ENCODE data around the gene SPDYE2B. TPM values are rescaled to one million over a fixed set of nuclear protein-coding genes. Genes with fewer than 3 reads are reported as not detected.
"Not testable (repeated sequence)": the region's sequence is repeated elsewhere in the genome, so short reads cannot be mapped to it uniquely, and the experiment has no call there.

SPDYE2B gene
- total and polyA plus RNA-seq, 7 donors = not detected

GRCh38 chr7:102696009-102696408 is 45.9 kb downstream of the SPDYE2B start:
- H3K36me3 ChIP-seq; H3K4me1 ChIP-seq; intact Hi-C loops (cut with DNase I); H3K4me3 ChIP-seq; DNase-seq; H3K27ac ChIP-seq; H3K27me3 ChIP-seq; H3K9me3 ChIP-seq: not testable (repeated sequence)
- 38 to 67% methylated on average over 1 of the region's 2 CpGs for WGBS, 2 donors

DNA sequence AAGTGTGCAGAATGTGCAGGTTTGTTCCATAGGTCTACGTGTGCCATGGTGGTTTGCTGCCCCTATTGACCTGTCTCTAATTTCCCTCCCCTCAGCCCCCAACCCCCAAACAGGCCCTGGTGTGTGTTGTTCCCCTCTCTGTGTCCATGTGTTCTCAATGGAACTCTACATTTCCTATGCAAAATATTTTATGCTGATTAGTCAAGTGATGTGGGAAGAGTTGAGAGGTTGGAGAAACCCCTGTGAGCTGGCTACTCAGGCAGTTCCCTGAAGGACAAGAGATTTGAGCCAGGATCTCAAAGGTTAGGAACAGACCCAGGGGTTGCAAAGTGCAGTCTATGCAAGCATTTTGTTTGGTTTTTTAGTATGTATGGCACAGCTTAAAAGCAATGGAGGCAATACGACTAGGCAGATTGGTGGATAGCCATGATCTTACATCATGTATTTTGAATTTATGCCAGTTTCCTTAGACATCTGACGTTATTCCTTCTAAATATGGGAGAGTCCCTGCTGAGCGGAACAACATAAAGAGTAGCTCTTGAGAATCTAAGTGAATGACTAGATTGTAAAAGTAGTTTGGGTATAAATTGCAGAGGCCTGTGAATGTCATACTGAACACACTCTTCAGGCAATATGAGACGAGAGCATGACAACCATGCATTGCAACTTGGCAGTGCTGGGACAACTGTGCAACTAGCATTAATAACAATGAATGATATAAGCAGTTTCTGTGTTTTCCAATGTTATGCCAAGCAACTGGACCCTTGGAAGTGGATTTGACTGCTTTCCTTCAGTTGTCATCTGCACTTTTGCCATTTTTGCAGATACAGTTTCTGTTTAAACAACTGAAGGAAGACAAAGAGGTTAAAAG is 47.8 kb downstream of the SPDYE2B start:
- H3K36me3 ChIP-seq; DNase-seq; H3K4me1 ChIP-seq; H3K4me3 ChIP-seq; H3K9me3 ChIP-seq; H3K27me3 ChIP-seq; intact Hi-C loops (cut with DNase I); H3K27ac ChIP-seq: not testable (repeated sequence)
- 68 to 84% methylated on average over 5 of the region's 5 CpGs for WGBS, 2 donors

- 51 to 75% methylated on average over 9 of the region's 9 CpGs for WGBS, 2 donors
- H3K4me3 ChIP-seq; intact Hi-C loops (cut with DNase I); DNase-seq; H3K4me1 ChIP-seq; H3K36me3 ChIP-seq; H3K9me3 ChIP-seq; H3K27me3 ChIP-seq; H3K27ac ChIP-seq: not testable (repeated sequence)
Measured at GRCh38 chr7:102698962-102699750, 49.0 kb downstream of the SPDYE2B start.

Small RNA genes within 50 kb of the gene (small RNA-seq; reads per million reads assigned to genes)
- gene AC105052.3 (0 reads per million in 3 donors), gene UPK3BL1 (0 reads per million in 3 donors)

Other genes starting within 250 kb of the SPDYE2B start
- 10 to 100 TPM in 2 of 4 donors, 1 to 10 TPM in 2; 6.4 to 15.8 (median 11.1) TPM for gene ORAI2, start 216.7 kb upstream of the SPDYE2B start, total RNA-seq
- 10 to 100 TPM in 1 of 3 donors, 1 to 10 TPM in 2; 1.4 to 38.7 (median 3.6) TPM for gene ORAI2, start 216.7 kb upstream of the SPDYE2B start, polyA plus RNA-seq
- gene ALKBH4, start 185.5 kb upstream of the SPDYE2B start, total RNA-seq = 10 to 100 TPM in 3 of 4 donors, 1 to 10 TPM in 1; 8.0 to 26.7 (median 15.5) TPM
- gene ALKBH4, start 185.5 kb upstream of the SPDYE2B start, polyA plus RNA-seq = 10 to 100 TPM in 2 of 3 donors, 1 to 10 TPM in 1; 9.2 to 10.2 (median 10.2) TPM
- gene LRWD1, start 185.3 kb upstream of the SPDYE2B start, total RNA-seq = 10 to 100 TPM in 1 of 4 donors, 1 to 10 TPM in 3; 7.2 to 19.4 (median 8.8) TPM
- gene LRWD1, start 185.3 kb upstream of the SPDYE2B start, polyA plus RNA-seq = 10 to 100 TPM; 13.4 to 18.8 (median 16.2) TPM
- 10 to 100 TPM in 3 of 4 donors, 1 to 10 TPM in 1; 9.9 to 29.3 (median 20.5) TPM for gene POLR2J, start 171.4 kb upstream of the SPDYE2B start, total RNA-seq
- gene POLR2J, start 171.4 kb upstream of the SPDYE2B start, polyA plus RNA-seq = 100 to 1,000 TPM in 2 of 3 donors, 10 to 100 TPM in 1; 75.1 to 190 (median 166) TPM
- 10 to 100 TPM in 2 of 4 donors, 1 to 10 TPM in 2; 2.5 to 39.1 (median 12.9) TPM for gene RASA4B, start 132.5 kb upstream of the SPDYE2B start, total RNA-seq
- gene RASA4B, start 132.5 kb upstream of the SPDYE2B start, polyA plus RNA-seq = 10 to 100 TPM; 11.4 to 24.4 (median 16.6) TPM
- gene UPK3BL2, start 106.6 kb upstream of the SPDYE2B start, total RNA-seq = 10 to 100 TPM in 1 of 4 donors, 1 to 10 TPM in 2, under 1 TPM in 1; 0.99 to 10.9 (median 3.4) TPM
- gene UPK3BL2, start 106.6 kb upstream of the SPDYE2B start, polyA plus RNA-seq = 10 to 100 TPM in 1 of 3 donors, not detected in 2; 14.2 TPM
- gene SPDYE2, start 99.1 kb upstream of the SPDYE2B start, total RNA-seq = not detected
- under 1 TPM in 1 of 3 donors, not detected in 2; 0.12 TPM for gene SPDYE2, start 99.1 kb upstream of the SPDYE2B start, polyA plus RNA-seq
- gene POLR2J3, start 77.7 kb upstream of the SPDYE2B start, total RNA-seq = 10 to 100 TPM; 10.7 to 19.1 (median 15.1) TPM
- gene POLR2J3, start 77.7 kb upstream of the SPDYE2B start, polyA plus RNA-seq = 100 to 1,000 TPM in 1 of 3 donors, 10 to 100 TPM in 2; 13.9 to 103 (median 33.6) TPM
- gene RASA4, start 33.6 kb upstream of the SPDYE2B start, total RNA-seq = 100 to 1,000 TPM in 1 of 4 donors, 10 to 100 TPM in 3; 12.0 to 113 (median 41.7) TPM
- gene RASA4, start 33.6 kb upstream of the SPDYE2B start, polyA plus RNA-seq = 10 to 100 TPM in 1 of 3 donors, 1 to 10 TPM in 2; 5.4 to 35.3 (median 7.4) TPM
- gene UPK3BL1, start 7.5 kb upstream of the SPDYE2B start, total RNA-seq = 10 to 100 TPM; 18.1 to 43.5 (median 22.5) TPM
- gene UPK3BL1, start 7.5 kb upstream of the SPDYE2B start, polyA plus RNA-seq = 10 to 100 TPM in 2 of 3 donors, 1 to 10 TPM in 1; 8.8 to 32.1 (median 10.2) TPM
- gene POLR2J2, start 21.3 kb downstream of the SPDYE2B start, total RNA-seq = 1 to 10 TPM in 3 of 4 donors, not detected in 1; 1.5 to 6.2 (median 3.0) TPM
- 1 to 10 TPM in 2 of 3 donors, not detected in 1; 1.2 to 5.7 TPM for gene POLR2J2, start 21.3 kb downstream of the SPDYE2B start, polyA plus RNA-seq
- gene FAM185A, start 98.7 kb downstream of the SPDYE2B start, total RNA-seq = 10 to 100 TPM; 14.8 to 17.5 (median 16.5) TPM
- 1 to 10 TPM; 4.8 to 6.0 (median 4.9) TPM for gene FAM185A, start 98.7 kb downstream of the SPDYE2B start, polyA plus RNA-seq

All from sigmoid colon (tissue), 7 donors.